Muscle of back (tissue), 11 donors: ENCODE results near the gene TRABD2B. TPM values are rescaled to one million over a fixed set of nuclear protein-coding genes. Genes with fewer than 3 reads are reported as not detected.

Experiments used
- DNase-seq, 3 donors: peaks; one replicate each; pipeline versions ENCODE4 v3.0.0 to v3.0.0-alpha.2; 2013
- polyA plus RNA-seq, 10 donors: library from polyadenylated mRNA; unstranded; fragments of 120-200 nt; gene quantifications; one replicate each; pipeline ENCODE4 v1.2.1, GENCODE V29; 2013; ENCODE audit not compliant: insufficient read length in 10 of 10

TRABD2B gene
- polyA plus RNA-seq, 10 donors, result 3.2 to 8.2 (median 5.1) TPM

GRCh38 chr1:48023488-48023887, 26.3 kb upstream of the TRABD2B start:
- DNase-seq, result no peak

- no peak for DNase-seq
These were observed 25.1 kb upstream of the TRABD2B start for GRCh38 chr1:48022306-48022705.

GRCh38 chr1:48021792-48022191, 24.6 kb upstream of the TRABD2B start:
- DNase-seq, result no peak

- DNase-seq, result peak in 2 of 3 donors; percentile 25 to 28
These were observed 22.6 kb upstream of the TRABD2B start for GRCh38 chr1:48019714-48020315.

- no peak for DNase-seq
These were observed 21.6 kb upstream of the TRABD2B start for GRCh38 chr1:48018799-48019198.

- DNase-seq, result no peak
These were observed 20.5 kb upstream of the TRABD2B start for GRCh38 chr1:48017716-48018115.

DNA sequence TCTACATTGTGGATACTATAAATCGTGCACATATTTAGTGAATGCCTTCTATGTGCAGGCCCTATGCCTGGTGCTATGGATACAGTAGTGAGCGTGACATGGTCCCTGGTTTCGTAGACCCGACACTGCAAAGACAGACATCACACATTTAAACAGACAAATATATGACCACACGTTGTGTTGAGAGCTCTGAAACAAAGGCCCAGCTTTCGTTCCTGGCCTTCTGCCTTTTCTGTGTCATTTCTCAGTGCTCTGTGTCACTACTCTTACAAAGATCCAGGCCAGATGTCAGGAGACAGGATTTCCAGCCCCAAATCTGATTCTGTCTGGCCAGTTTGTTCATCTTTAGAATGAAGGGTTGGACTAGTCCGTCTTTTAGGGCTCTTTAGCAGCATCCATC, 19.3 kb upstream of the TRABD2B start:
- DNase-seq, result no peak

DNA sequence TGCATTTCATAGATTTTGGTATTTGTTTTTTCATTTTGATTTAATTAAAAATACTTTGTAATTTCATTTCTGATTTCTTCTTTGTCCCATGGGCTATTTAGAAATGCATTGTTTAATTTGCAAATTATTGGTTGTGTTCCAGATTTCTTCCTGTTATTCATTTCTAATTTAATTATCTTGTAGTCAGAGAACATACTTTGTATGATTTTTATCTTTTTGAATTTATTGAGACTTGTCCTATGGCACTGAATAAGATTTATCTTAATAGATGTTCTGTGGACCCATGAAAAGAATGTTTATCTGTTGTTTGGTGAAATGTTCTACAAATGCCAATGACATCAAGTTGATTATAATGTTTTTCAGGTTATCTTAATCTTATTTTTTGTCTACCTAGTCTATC, 16.1 kb upstream of the TRABD2B start:
- no peak for DNase-seq

DNA sequence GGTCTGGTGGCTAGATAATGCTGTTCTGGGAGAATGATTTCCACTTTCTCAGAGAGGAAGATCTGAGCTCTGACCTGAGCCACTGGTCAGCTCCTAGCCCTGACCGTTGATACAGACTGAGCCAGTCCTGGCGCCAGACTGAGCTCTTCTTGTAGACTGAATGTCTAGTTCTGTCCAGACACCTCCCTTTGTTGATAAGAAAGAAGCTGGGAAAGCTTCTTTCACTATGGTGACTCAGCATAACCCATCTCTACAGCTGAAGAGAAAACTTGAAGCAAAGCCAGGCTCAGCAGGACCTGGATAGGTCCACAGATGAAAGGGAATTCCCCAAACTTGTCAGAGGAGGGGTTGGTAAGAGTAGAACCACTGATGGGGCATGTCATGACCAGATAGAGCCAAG, 9.9 kb upstream of the TRABD2B start:
- DNase-seq, result no peak

DNA sequence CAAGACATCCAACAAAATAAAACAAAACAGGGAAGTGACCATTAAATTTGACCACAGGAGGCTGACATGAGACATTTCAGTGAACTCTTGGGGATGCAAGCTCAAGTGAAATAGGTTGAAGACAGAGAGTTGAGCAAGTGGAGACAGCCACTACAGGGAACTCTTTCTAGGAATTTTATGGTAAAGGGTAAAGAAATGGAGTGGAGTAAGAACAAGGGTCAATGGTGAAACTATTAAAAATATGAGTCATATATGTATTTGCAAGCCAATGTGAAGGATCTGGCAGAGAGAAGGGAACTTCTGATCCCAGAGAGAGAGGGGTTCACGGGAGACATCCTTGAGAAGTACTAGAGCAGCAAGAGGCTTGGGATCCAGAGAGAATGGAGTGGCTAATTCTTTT, 9.1 kb upstream of the TRABD2B start:
- no peak for DNase-seq

DNA sequence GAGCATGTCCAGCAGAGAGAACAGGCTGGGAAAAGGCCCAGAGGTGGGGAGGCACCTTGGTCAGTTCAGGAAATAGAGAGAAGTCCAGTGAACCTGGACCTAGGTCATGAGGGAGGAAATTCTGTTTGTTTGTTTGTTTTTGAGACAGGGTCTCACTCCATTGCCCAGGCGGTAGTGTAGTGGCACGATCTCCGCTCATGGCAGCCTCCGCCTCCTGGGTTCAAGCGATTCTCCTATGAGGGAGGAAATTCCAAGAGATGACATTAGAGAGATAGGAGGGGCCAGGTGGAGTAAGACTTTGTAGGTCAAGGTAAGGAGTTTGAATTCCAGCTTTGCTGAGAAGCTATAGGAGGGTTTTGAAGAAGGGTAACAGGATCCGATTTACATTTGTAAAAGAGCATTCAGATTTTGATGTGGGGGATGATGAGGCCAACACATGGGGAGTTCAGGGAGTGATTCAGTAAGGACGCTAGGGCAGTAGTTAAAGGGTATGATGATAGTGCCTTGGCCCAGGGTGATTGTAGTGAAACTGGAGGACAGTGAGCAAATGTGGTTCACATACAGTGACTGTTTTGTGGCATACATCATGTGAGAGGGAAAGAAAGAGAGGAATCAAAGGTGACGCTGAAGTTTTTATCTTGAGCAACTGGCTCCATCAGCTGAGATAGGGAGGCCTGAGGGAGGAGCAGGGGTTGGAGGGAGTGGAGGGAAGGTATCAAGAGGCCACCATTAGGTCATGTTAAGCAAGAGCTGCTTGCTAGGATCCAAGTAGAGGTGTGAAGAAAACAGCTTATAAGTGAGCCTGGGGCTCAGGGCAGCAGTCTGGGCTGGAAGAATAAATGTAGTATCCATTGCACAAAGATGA, 8.3 kb upstream of the TRABD2B start:
- DNase-seq, result no peak

GRCh38 chr1:48003741-48004531, 6.8 kb upstream of the TRABD2B start:
- no peak for DNase-seq

- DNase-seq, result no peak
These were observed 5.0 kb upstream of the TRABD2B start for GRCh38 chr1:48002142-48002541.

GRCh38 chr1:48001696-48002095, 4.5 kb upstream of the TRABD2B start:
- no peak for DNase-seq

DNA sequence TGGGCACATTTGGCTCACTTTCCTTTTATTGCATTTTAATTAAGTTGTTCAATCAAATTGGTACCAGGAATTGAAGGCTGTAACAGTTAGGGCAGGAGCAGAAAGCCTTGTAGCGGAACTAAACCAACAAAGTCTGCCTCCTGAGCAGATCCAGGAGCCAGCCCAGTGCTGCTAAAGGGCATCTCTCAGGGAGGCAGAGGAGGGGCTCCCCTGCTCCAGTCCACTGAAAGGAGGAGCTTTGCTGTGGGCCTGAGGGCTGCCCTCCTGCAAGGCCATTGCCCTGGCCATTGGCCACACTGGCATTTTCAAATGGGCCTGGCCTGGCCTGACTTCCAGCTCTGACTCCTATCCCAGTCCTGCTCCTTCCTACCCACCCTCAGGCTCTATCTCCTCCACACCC, 3.7 kb upstream of the TRABD2B start:
- DNase-seq, result no peak

- no peak for DNase-seq
These were observed 1.9 kb upstream of the TRABD2B start for GRCh38 chr1:47999097-47999496.

- DNase-seq, result no peak
These were observed 1.3 kb upstream of the TRABD2B start for GRCh38 chr1:47998396-47998990.

- peak in 1 of 3 donors; percentile 72 for DNase-seq
These were observed 569 bp downstream of the TRABD2B start for GRCh38 chr1:47996406-47997226.

DNA sequence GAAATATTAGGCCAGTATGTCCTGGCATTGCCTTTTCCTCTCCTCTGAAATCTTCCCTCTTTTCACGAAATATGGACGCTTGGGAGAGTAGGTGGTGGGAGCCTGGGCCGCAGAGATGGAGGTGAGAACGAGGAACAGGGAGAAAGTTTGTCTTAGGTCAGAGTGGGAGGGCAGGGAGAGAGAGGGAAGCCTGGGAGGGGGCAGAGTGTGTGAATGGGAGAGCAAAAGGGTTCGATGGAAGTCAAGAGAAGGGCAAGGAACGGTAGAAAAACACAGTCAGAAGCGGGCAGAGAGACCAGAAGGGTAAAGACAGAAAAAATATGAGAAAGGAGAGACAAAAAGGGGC, 1.2 kb downstream of the TRABD2B start:
- DNase-seq, result no peak

GRCh38 chr1:47995306-47996050, 1.7 kb downstream of the TRABD2B start:
- peak in 1 of 3 donors; percentile 40 for DNase-seq
